ENCODE data around the gene CD226.

CD226 gene

GRCh38 chr18:69947361-69948133, at the start of gene CD226:
CD226 (minus strand) TSS chr18:69947873; CDS start chr18:69947406, 467 bp downstream.
- Histone ChIP-seq H3K36me3 (ENCODE audit: insufficient read depth, low read length) (no peaks in the 10 kb centered on the region), H3K4me3 (ENCODE audit: low read depth in 1 of 2, low read length in 2 of 2) (no peak within 1 kb of the TSS), H3K9ac (ENCODE audit: low read length) (no peak within 1 kb of the TSS), H3K9me3 (ENCODE audit: low read length) (no peaks in the 10 kb centered on the region), H3K27me3 (ENCODE audit: control insufficient read depth in 1 of 2, insufficient read depth in 2 of 2, low read length in 2 of 2) (no peaks in the 10 kb centered on the region), H3K4me1 (ENCODE audit: insufficient read depth, low read length) (no peaks in the 10 kb centered on the region), H3K27ac (ENCODE audit: low read depth, low read length) (no peak within 1 kb of the TSS)

- H3K4me1 ChIP-seq (ENCODE audit: insufficient read depth, low read length) = no peaks in the 10 kb centered on the region
- H3K4me3 ChIP-seq (ENCODE audit: low read depth in 1 of 2, low read length in 2 of 2) = no peak overlapping the region
- no peaks in the 10 kb centered on the region for H3K9me3 ChIP-seq (ENCODE audit: low read length)
- H3K9ac ChIP-seq (ENCODE audit: low read length) = no peak overlapping the region
- H3K36me3 ChIP-seq (ENCODE audit: insufficient read depth, low read length) = peaks cover 7% of the 10 kb centered on the region
- no peaks in the 10 kb centered on the region for H3K27me3 ChIP-seq (ENCODE audit: control insufficient read depth in 1 of 2, insufficient read depth in 2 of 2, low read length in 2 of 2)
- no peak overlapping the region for H3K27ac ChIP-seq (ENCODE audit: low read depth, low read length)
Observed at GRCh38 chr18:69996951-69997798, 49.5 kb upstream of the CD226 start.

- Histone ChIP-seq H3K36me3 (ENCODE audit: insufficient read depth, low read length) (peaks cover 7% of the 10 kb centered on the region), H3K9me3 (ENCODE audit: low read length) (no peaks in the 10 kb centered on the region), H3K4me3 (ENCODE audit: low read depth in 1 of 2, low read length in 2 of 2) (no peak overlapping the region), H3K9ac (ENCODE audit: low read length) (no peak overlapping the region), H3K27me3 (ENCODE audit: control insufficient read depth in 1 of 2, insufficient read depth in 2 of 2, low read length in 2 of 2) (no peaks in the 10 kb centered on the region), H3K27ac (ENCODE audit: low read depth, low read length) (no peak overlapping the region), H3K4me1 (ENCODE audit: insufficient read depth, low read length) (no peaks in the 10 kb centered on the region)
Observed at GRCh38 chr18:69996417-69996816, 48.7 kb upstream of the CD226 start.

- H3K27ac ChIP-seq (ENCODE audit: low read depth, low read length) = no peak overlapping the region
Observed at GRCh38 chr18:69995774-69996173, 48.1 kb upstream of the CD226 start.

GRCh38 chr18:69992776-69993175, 45.1 kb upstream of the CD226 start:
- H3K27ac ChIP-seq (ENCODE audit: low read depth, low read length) = no peak overlapping the region
- H3K4me1 ChIP-seq (ENCODE audit: insufficient read depth, low read length) = no peaks in the 10 kb centered on the region
- H3K9me3 ChIP-seq (ENCODE audit: low read length) = peaks cover 4% of the 10 kb centered on the region
- no peak overlapping the region for H3K9ac ChIP-seq (ENCODE audit: low read length)
- H3K4me3 ChIP-seq (ENCODE audit: low read depth in 1 of 2, low read length in 2 of 2) = no peak overlapping the region
- H3K36me3 ChIP-seq (ENCODE audit: insufficient read depth, low read length) = peaks cover 7% of the 10 kb centered on the region
- no peaks in the 10 kb centered on the region for H3K27me3 ChIP-seq (ENCODE audit: control insufficient read depth in 1 of 2, insufficient read depth in 2 of 2, low read length in 2 of 2)

More at GRCh38 chr18:69995774-69996173, 48.1 kb upstream of the CD226 start:
- no peaks in the 10 kb centered on the region for H3K4me1 ChIP-seq (ENCODE audit: insufficient read depth, low read length)
- H3K9me3 ChIP-seq (ENCODE audit: low read length) = no peaks in the 10 kb centered on the region
- peaks cover 7% of the 10 kb centered on the region for H3K36me3 ChIP-seq (ENCODE audit: insufficient read depth, low read length)
- H3K4me3 ChIP-seq (ENCODE audit: low read depth in 1 of 2, low read length in 2 of 2) = no peak overlapping the region
- H3K9ac ChIP-seq (ENCODE audit: low read length) = no peak overlapping the region
- no peaks in the 10 kb centered on the region for H3K27me3 ChIP-seq (ENCODE audit: control insufficient read depth in 1 of 2, insufficient read depth in 2 of 2, low read length in 2 of 2)

GRCh38 chr18:69987870-69988269, 40.2 kb upstream of the CD226 start:
- H3K4me3 ChIP-seq (ENCODE audit: low read depth in 1 of 2, low read length in 2 of 2) = no peak overlapping the region
- H3K27me3 ChIP-seq (ENCODE audit: control insufficient read depth in 1 of 2, insufficient read depth in 2 of 2, low read length in 2 of 2) = no peaks in the 10 kb centered on the region

GRCh38 chr18:69985239-69985638, 37.6 kb upstream of the CD226 start:
- Histone ChIP-seq H3K9me3 (ENCODE audit: low read length) (peaks cover 4% of the 10 kb centered on the region), H3K9ac (ENCODE audit: low read length) (no peak overlapping the region), H3K4me3 (ENCODE audit: low read depth in 1 of 2, low read length in 2 of 2) (no peak overlapping the region), H3K27me3 (ENCODE audit: control insufficient read depth in 1 of 2, insufficient read depth in 2 of 2, low read length in 2 of 2) (no peaks in the 10 kb centered on the region), H3K27ac (ENCODE audit: low read depth, low read length) (no peak overlapping the region), H3K4me1 (ENCODE audit: insufficient read depth, low read length) (no peaks in the 10 kb centered on the region), H3K36me3 (ENCODE audit: insufficient read depth, low read length) (no peaks in the 10 kb centered on the region)

More at GRCh38 chr18:69987870-69988269, 40.2 kb upstream of the CD226 start:
- Histone ChIP-seq H3K4me1 (ENCODE audit: insufficient read depth, low read length) (no peaks in the 10 kb centered on the region), H3K9ac (ENCODE audit: low read length) (no peak overlapping the region), H3K36me3 (ENCODE audit: insufficient read depth, low read length) (no peaks in the 10 kb centered on the region), H3K27ac (ENCODE audit: low read depth, low read length) (no peak overlapping the region), H3K9me3 (ENCODE audit: low read length) (peaks cover 4% of the 10 kb centered on the region)

GRCh38 chr18:69982417-69982816, 34.7 kb upstream of the CD226 start:
- H3K9me3 ChIP-seq (ENCODE audit: low read length) = no peaks in the 10 kb centered on the region
- H3K4me1 ChIP-seq (ENCODE audit: insufficient read depth, low read length) = no peaks in the 10 kb centered on the region
- no peaks in the 10 kb centered on the region for H3K36me3 ChIP-seq (ENCODE audit: insufficient read depth, low read length)
- no peak overlapping the region for H3K4me3 ChIP-seq (ENCODE audit: low read depth in 1 of 2, low read length in 2 of 2)
- H3K9ac ChIP-seq (ENCODE audit: low read length) = no peak overlapping the region
- no peak overlapping the region for H3K27ac ChIP-seq (ENCODE audit: low read depth, low read length)
- H3K27me3 ChIP-seq (ENCODE audit: control insufficient read depth in 1 of 2, insufficient read depth in 2 of 2, low read length in 2 of 2) = no peaks in the 10 kb centered on the region

GRCh38 chr18:69981948-69982347, 34.3 kb upstream of the CD226 start:
- Histone ChIP-seq H3K27ac (ENCODE audit: low read depth, low read length) (no peak overlapping the region), H3K4me1 (ENCODE audit: insufficient read depth, low read length) (no peaks in the 10 kb centered on the region), H3K36me3 (ENCODE audit: insufficient read depth, low read length) (no peaks in the 10 kb centered on the region), H3K27me3 (ENCODE audit: control insufficient read depth in 1 of 2, insufficient read depth in 2 of 2, low read length in 2 of 2) (no peaks in the 10 kb centered on the region), H3K4me3 (ENCODE audit: low read depth in 1 of 2, low read length in 2 of 2) (no peak overlapping the region), H3K9me3 (ENCODE audit: low read length) (no peaks in the 10 kb centered on the region), H3K9ac (ENCODE audit: low read length) (no peak overlapping the region)

- Histone ChIP-seq H3K9ac (ENCODE audit: low read length) (no peak overlapping the region), H3K4me1 (ENCODE audit: insufficient read depth, low read length) (no peaks in the 10 kb centered on the region), H3K27me3 (ENCODE audit: control insufficient read depth in 1 of 2, insufficient read depth in 2 of 2, low read length in 2 of 2) (no peaks in the 10 kb centered on the region), H3K4me3 (ENCODE audit: low read depth in 1 of 2, low read length in 2 of 2) (no peak overlapping the region), H3K9me3 (ENCODE audit: low read length) (peaks cover 7% of the 10 kb centered on the region), H3K27ac (ENCODE audit: low read depth, low read length) (no peak overlapping the region), H3K36me3 (ENCODE audit: insufficient read depth, low read length) (no peaks in the 10 kb centered on the region)
Observed at GRCh38 chr18:69980982-69981804, 33.5 kb upstream of the CD226 start.

GRCh38 chr18:69980509-69980908, 32.8 kb upstream of the CD226 start:
- Histone ChIP-seq H3K9me3 (ENCODE audit: low read length) (peaks cover 9% of the 10 kb centered on the region), H3K4me1 (ENCODE audit: insufficient read depth, low read length) (no peaks in the 10 kb centered on the region), H3K27ac (ENCODE audit: low read depth, low read length) (no peak overlapping the region), H3K4me3 (ENCODE audit: low read depth in 1 of 2, low read length in 2 of 2) (no peak overlapping the region), H3K9ac (ENCODE audit: low read length) (no peak overlapping the region), H3K36me3 (ENCODE audit: insufficient read depth, low read length) (no peaks in the 10 kb centered on the region), H3K27me3 (ENCODE audit: control insufficient read depth in 1 of 2, insufficient read depth in 2 of 2, low read length in 2 of 2) (no peaks in the 10 kb centered on the region)
